Measurements from ENCODE around the gene C1orf74. TPM values are rescaled to one million over a fixed set of nuclear protein-coding genes. Genes with fewer than 3 reads are reported as not detected.
"Not testable (repeated sequence)": the region's sequence is repeated elsewhere in the genome, so short reads cannot be mapped to it uniquely, and the experiment has no call there.

The C1orf74 gene
- polyA plus RNA-seq, 3 donors from 2014 or later, result 0.18 to 0.84 TPM; not detected in 1

- Mint-ChIP-seq H3K27me3 (ENCODE audit: low read depth in 3 of 3) (peaks cover 0 to 7% (median 3%) of the 10 kb centered on the region in 3 donors), H3K9me3 (no peaks in the 10 kb centered on the region), H3K4me3 (no peak overlapping the region), H3K4me1 (peaks cover 15% of the 10 kb centered on the region in 2 donors), H3K36me3 (peaks cover 13 to 21% (median 20%) of the 10 kb centered on the region in 3 donors), H3K27ac (no peak overlapping the region)
- DNase-seq, result no peak
Observed at GRCh38 chr1:209800984-209801834, 16.9 kb upstream of the C1orf74 start.

- Mint-ChIP-seq H3K9me3 (peaks cover 0 to 2% (median 0%) of the 10 kb centered on the region in 6 donors), H3K27me3 (ENCODE audit: low read depth in 3 of 3) (peaks cover 0 to 4% (median 4%) of the 10 kb centered on the region in 3 donors), H3K4me3 (no peak overlapping the region), H3K27ac (no peak overlapping the region), H3K4me1 (no peaks in the 10 kb centered on the region), H3K36me3 (peaks cover 38 to 45% (median 38%) of the 10 kb centered on the region in 3 donors)
- DNase-seq, result no peak
Observed at GRCh38 chr1:209797978-209798639, 13.8 kb upstream of the C1orf74 start.

- H3K4me3 Mint-ChIP-seq; DNase-seq; H3K4me1 Mint-ChIP-seq; H3K9me3 Mint-ChIP-seq; H3K27me3 Mint-ChIP-seq (ENCODE audit: low read depth in 3 of 3); H3K27ac Mint-ChIP-seq: not testable (repeated sequence)
- peaks cover 49 to 71% (median 57%) of the 10 kb centered on the region in 3 donors for H3K36me3 Mint-ChIP-seq
Observed at GRCh38 chr1:209793711-209794110, 9.4 kb upstream of the C1orf74 start.

- DNase-seq, result no peak
- Mint-ChIP-seq H3K36me3 (peaks cover 48 to 73% (median 73%) of the 10 kb centered on the region in 3 donors), H3K27me3 (ENCODE audit: low read depth in 3 of 3) (peaks cover 0 to 7% (median 4%) of the 10 kb centered on the region in 3 donors), H3K27ac (no peak overlapping the region), H3K9me3 (peaks cover 0 to 4% (median 0%) of the 10 kb centered on the region in 6 donors), H3K4me1 (no peaks in the 10 kb centered on the region), H3K4me3 (no peak overlapping the region)
Observed at GRCh38 chr1:209791920-209792319, 7.6 kb upstream of the C1orf74 start.

GRCh38 chr1:209790286-209791193 is 6.2 kb upstream of the C1orf74 start:
- Mint-ChIP-seq H3K27ac (no peak overlapping the region), H3K27me3 (ENCODE audit: low read depth in 3 of 3) (peaks cover 0 to 6% (median 4%) of the 10 kb centered on the region in 3 donors)

GRCh38 chr1:209789245-209789644 is 4.9 kb upstream of the C1orf74 start:
- Mint-ChIP-seq H3K27me3 (ENCODE audit: low read depth in 3 of 3) (peaks cover 7 to 9% (median 7%) of the 10 kb centered on the region in 3 donors), H3K4me1 (peaks cover 13 to 14% of the 10 kb centered on the region in 2 donors), H3K4me3 (no peak overlapping the region), H3K9me3 (peaks cover 0 to 4% (median 0%) of the 10 kb centered on the region in 6 donors), H3K36me3 (peaks cover 31 to 55% (median 52%) of the 10 kb centered on the region in 3 donors), H3K27ac (no peak overlapping the region)
- DNase-seq, result no peak

More at GRCh38 chr1:209790286-209791193, 6.2 kb upstream of the C1orf74 start:
- Mint-ChIP-seq H3K9me3 (peaks cover 0 to 4% (median 0%) of the 10 kb centered on the region in 6 donors), H3K36me3 (peaks cover 43 to 68% (median 64%) of the 10 kb centered on the region in 3 donors), H3K4me3 (no peak overlapping the region), H3K4me1 (peaks cover under 1 to 1% of the 10 kb centered on the region in 2 donors)
- no peak for DNase-seq

- Mint-ChIP-seq H3K4me1 (peaks cover 27 to 30% of the 10 kb centered on the region in 2 donors), H3K27me3 (ENCODE audit: low read depth in 3 of 3) (peaks cover 10 to 12% (median 11%) of the 10 kb centered on the region in 3 donors), H3K36me3 (peaks cover 22 to 42% (median 39%) of the 10 kb centered on the region in 3 donors), H3K27ac (peak overlapping the region in 2 of 6 donors; percentile 3 to 69), H3K4me3 (no peak overlapping the region), H3K9me3 (no peaks in the 10 kb centered on the region)
- DNase-seq, result no peak
Observed at GRCh38 chr1:209787551-209787950, 3.2 kb upstream of the C1orf74 start.

GRCh38 chr1:209786146-209786545 is 1.8 kb upstream of the C1orf74 start:
- H3K4me3 Mint-ChIP-seq, result peak overlapping the region in 1 of 5 donors; percentile 28
- H3K9me3 Mint-ChIP-seq, result no peaks in the 10 kb centered on the region
- H3K27ac Mint-ChIP-seq, result peak overlapping the region in 4 of 6 donors; percentile 68 to 96 (median 82)
- no peak for DNase-seq
- H3K27me3 Mint-ChIP-seq (ENCODE audit: low read depth in 3 of 3), result peaks cover 10 to 12% (median 11%) of the 10 kb centered on the region in 3 donors
- peaks cover 28 to 32% of the 10 kb centered on the region in 2 donors for H3K4me1 Mint-ChIP-seq
- H3K36me3 Mint-ChIP-seq, result peaks cover 25 to 46% (median 35%) of the 10 kb centered on the region in 3 donors

GRCh38 chr1:209785592-209785991 is 1.2 kb upstream of the C1orf74 start:
- DNase-seq, result no peak
- peaks cover 28 to 32% of the 10 kb centered on the region in 2 donors for H3K4me1 Mint-ChIP-seq

GRCh38 chr1:209783386-209783785 is 973 bp downstream of the C1orf74 start:
- Mint-ChIP-seq H3K9me3 (no peaks in the 10 kb centered on the region), H3K27me3 (ENCODE audit: low read depth in 3 of 3) (peaks cover 9 to 12% (median 11%) of the 10 kb centered on the region in 3 donors), H3K4me1 (peaks cover 38 to 47% of the 10 kb centered on the region in 2 donors), H3K27ac (peak overlapping the region; percentile 95 to 100 (median 96)), H3K36me3 (peaks cover 22 to 41% (median 24%) of the 10 kb centered on the region in 3 donors), H3K4me3 (peak overlapping the region; percentile 29 to 98 (median 89))
- no peak for DNase-seq

More at GRCh38 chr1:209785592-209785991, 1.2 kb upstream of the C1orf74 start:
- H3K4me3 Mint-ChIP-seq, result peak overlapping the region in 3 of 5 donors; percentile 4 to 89 (median 61)
- H3K9me3 Mint-ChIP-seq, result no peaks in the 10 kb centered on the region
- peak overlapping the region; percentile 95 to 100 (median 96) for H3K27ac Mint-ChIP-seq
- H3K27me3 Mint-ChIP-seq (ENCODE audit: low read depth in 3 of 3), result peaks cover 10 to 12% (median 11%) of the 10 kb centered on the region in 3 donors
- H3K36me3 Mint-ChIP-seq, result peaks cover 25 to 41% (median 33%) of the 10 kb centered on the region in 3 donors

- Mint-ChIP-seq H3K4me1 (peaks cover 37 to 45% of the 10 kb centered on the region in 2 donors), H3K9me3 (no peaks in the 10 kb centered on the region), H3K36me3 (peaks cover 30 to 54% (median 31%) of the 10 kb centered on the region in 3 donors), H3K27me3 (ENCODE audit: low read depth in 3 of 3) (peaks cover 5 to 12% (median 11%) of the 10 kb centered on the region in 3 donors), H3K27ac (peak overlapping the region in 5 of 6 donors; percentile 53 to 82 (median 72)), H3K4me3 (no peak overlapping the region)
- no peak for DNase-seq
Observed at GRCh38 chr1:209780268-209780667, 4.1 kb downstream of the C1orf74 start.

GRCh38 chr1:209778102-209778501 is 6.3 kb downstream of the C1orf74 start:
- Mint-ChIP-seq H3K4me1 (peaks cover 25 to 33% of the 10 kb centered on the region in 2 donors), H3K9me3 (no peaks in the 10 kb centered on the region), H3K27me3 (ENCODE audit: low read depth in 3 of 3) (no peaks in the 10 kb centered on the region), H3K4me3 (no peak overlapping the region), H3K36me3 (peaks cover 30 to 72% (median 49%) of the 10 kb centered on the region in 3 donors), H3K27ac (peak overlapping the region in 5 of 6 donors; percentile 41 to 86 (median 72))
- no peak for DNase-seq

GRCh38 chr1:209777587-209777986 is 6.8 kb downstream of the C1orf74 start:
- no peak overlapping the region for H3K4me3 Mint-ChIP-seq
- H3K4me1 Mint-ChIP-seq, result peaks cover 19 to 29% of the 10 kb centered on the region in 2 donors
- H3K9me3 Mint-ChIP-seq, result no peaks in the 10 kb centered on the region
- H3K27ac Mint-ChIP-seq, result peak overlapping the region in 5 of 6 donors; percentile 41 to 86 (median 72)
- H3K27me3 Mint-ChIP-seq (ENCODE audit: low read depth in 3 of 3), result no peaks in the 10 kb centered on the region
- no peak for DNase-seq
- H3K36me3 Mint-ChIP-seq, result peaks cover 32 to 73% (median 53%) of the 10 kb centered on the region in 3 donors

Data from immature natural killer cell (primary cell).